ENCODE results near the gene BAG1.

DNA sequence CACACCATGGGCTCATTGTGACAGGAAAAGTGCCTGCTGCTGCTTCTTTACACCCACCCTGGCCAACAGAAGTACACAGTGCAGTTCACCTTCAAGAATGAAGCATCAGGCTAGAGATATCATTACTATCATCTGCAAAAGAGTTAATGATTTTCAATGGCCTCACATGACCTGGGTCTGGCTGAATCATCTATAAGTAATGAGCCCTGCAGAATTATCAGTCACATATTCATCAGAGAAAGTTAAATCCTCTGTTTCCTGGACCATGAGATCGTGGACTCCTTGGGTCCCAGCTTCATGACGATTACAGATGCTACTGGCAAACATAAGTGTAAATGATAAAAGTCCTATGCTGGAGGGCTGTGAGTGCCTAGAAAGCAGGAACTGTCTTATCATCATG, 8.3 kb downstream of the BAG1 start:
- TF ChIP-seq, protein P1, sequence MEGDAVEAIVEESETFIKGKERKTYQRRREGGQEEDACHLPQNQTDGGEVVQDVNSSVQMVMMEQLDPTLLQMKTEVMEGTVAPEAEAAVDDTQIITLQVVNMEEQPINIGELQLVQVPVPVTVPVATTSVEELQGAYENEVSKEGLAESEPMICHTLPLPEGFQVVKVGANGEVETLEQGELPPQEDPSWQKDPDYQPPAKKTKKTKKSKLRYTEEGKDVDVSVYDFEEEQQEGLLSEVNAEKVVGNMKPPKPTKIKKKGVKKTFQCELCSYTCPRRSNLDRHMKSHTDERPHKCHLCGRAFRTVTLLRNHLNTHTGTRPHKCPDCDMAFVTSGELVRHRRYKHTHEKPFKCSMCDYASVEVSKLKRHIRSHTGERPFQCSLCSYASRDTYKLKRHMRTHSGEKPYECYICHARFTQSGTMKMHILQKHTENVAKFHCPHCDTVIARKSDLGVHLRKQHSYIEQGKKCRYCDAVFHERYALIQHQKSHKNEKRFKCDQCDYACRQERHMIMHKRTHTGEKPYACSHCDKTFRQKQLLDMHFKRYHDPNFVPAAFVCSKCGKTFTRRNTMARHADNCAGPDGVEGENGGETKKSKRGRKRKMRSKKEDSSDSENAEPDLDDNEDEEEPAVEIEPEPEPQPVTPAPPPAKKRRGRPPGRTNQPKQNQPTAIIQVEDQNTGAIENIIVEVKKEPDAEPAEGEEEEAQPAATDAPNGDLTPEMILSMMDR (IDR thresholded peaks at IDR 0.05) = no peak
- TF ChIP-seq POLR2A (IDR thresholded peaks at IDR 0.05) = no peak
